Mesothelial cell of epicardium (in vitro differentiated cells): ENCODE results near the gene ATAD3A. TPM values are rescaled to one million over a fixed set of nuclear protein-coding genes. Genes with fewer than 3 reads are reported as not detected.
"Not testable (repeated sequence)": the region's sequence is repeated elsewhere in the genome, so short reads cannot be mapped to it uniquely, and the experiment has no call there.

Experiments used
- DNase-seq, 2 experiments: peaks; one replicate each; pipeline ENCODE4 v3.0.0; 2021; ENCODE audit warnings: low spot score in 2 of 2; ENCODE audit not compliant: unreplicated experiment in 2 of 2
- H3K27ac Mint-ChIP-seq: 2 replicates; pipeline ENCODE4 v1.8.0; 2021; ENCODE audit warnings: mixed read lengths
- H3K27me3 Mint-ChIP-seq: 2 replicates; pipeline ENCODE4 v1.8.0; 2021; ENCODE audit warnings: low read depth, mixed read lengths
- H3K36me3 Mint-ChIP-seq: 2 replicates; pipeline ENCODE4 v1.8.0; 2021; ENCODE audit warnings: mixed read lengths
- H3K4me1 Mint-ChIP-seq: 2 replicates; pipeline ENCODE4 v1.8.0; 2021; ENCODE audit warnings: mixed read lengths
- H3K4me3 Mint-ChIP-seq: 2 replicates; pipeline ENCODE4 v1.8.0; 2021; ENCODE audit warnings: mild to moderate bottlenecking, moderate library complexity, mixed read lengths
- H3K9me3 Mint-ChIP-seq: 2 replicates; pipeline ENCODE4 v1.8.0; 2021; ENCODE audit warnings: mixed read lengths
- CTCF ChIP-seq: fragments of 200-600 bp; sonication (generic); IDR thresholded peaks from one replicate; pipeline ENCODE4 v1.5.0; 2021; ENCODE audit warnings: antibody characterized with exemption; ENCODE audit not compliant: unreplicated experiment
- total RNA-seq: library from RNA; stranded (reverse); gene quantifications from 3 replicates; pipeline ENCODE4 v1.2.1, GENCODE V29; 2021

The ATAD3A gene
- total RNA-seq, 1 donor from 2014 or later = 35.3 TPM

DNA sequence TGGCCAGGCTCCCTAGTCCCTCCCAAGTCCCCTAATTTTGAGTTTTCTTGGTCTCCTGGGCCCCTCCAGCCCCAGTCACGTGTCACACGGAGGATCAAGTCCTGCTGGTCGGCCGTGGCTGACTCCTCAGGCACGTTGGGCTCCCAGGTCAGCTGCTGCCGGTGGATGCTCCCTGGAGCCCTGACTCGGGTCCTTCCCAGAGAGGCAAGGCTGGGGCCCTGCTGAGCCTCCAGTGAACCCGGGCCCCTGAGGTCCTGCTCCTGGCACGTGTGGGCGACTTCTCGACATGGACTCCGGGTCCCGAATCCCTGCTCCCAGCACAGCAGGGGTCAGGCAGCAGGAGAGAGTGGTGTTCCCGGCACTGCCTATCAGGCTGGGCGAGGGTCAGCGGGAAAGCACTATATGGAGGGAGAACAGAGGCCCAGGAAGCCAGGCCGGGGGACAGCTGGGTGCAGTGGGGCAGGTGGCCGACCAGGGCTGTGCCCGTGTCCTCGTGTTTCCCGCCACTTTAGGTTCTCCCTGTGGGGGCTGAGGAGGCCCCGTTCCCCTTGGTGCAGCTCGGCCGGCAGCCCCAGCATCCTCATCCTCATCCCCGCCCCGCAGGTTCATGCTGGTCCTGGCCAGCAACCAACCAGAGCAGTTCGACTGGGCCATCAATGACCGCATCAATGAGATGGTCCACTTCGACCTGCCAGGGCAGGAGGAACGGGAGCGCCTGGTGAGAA is 15.3 kb downstream of the ATAD3A start:
- no peak overlapping the region for H3K27ac Mint-ChIP-seq
- no peaks in the 10 kb centered on the region for H3K27me3 Mint-ChIP-seq
- H3K36me3 Mint-ChIP-seq = peaks cover 17% of the 10 kb centered on the region
- no peak for TF ChIP-seq CTCF
- no peak overlapping the region for H3K4me3 Mint-ChIP-seq
- no peaks in the 10 kb centered on the region for H3K4me1 Mint-ChIP-seq
- no peak for DNase-seq
- peaks cover 5% of the 10 kb centered on the region for H3K9me3 Mint-ChIP-seq

GRCh38 chr1:1528301-1529267 is 16.6 kb downstream of the ATAD3A start:
- DNase-seq = no peak
- no peak overlapping the region for H3K27ac Mint-ChIP-seq
- H3K36me3 Mint-ChIP-seq = peaks cover 20% of the 10 kb centered on the region
- no peak overlapping the region for H3K4me3 Mint-ChIP-seq
- H3K9me3 Mint-ChIP-seq = peaks cover 6% of the 10 kb centered on the region
- no peaks in the 10 kb centered on the region for H3K27me3 Mint-ChIP-seq
- no peaks in the 10 kb centered on the region for H3K4me1 Mint-ChIP-seq
- no peak for TF ChIP-seq CTCF

- TF ChIP-seq CTCF = no peak
- Mint-ChIP-seq H3K4me3 (no peak overlapping the region), H3K27ac (no peak overlapping the region), H3K27me3 (no peaks in the 10 kb centered on the region), H3K9me3 (peaks cover 6% of the 10 kb centered on the region), H3K4me1 (no peaks in the 10 kb centered on the region), H3K36me3 (peaks cover 20% of the 10 kb centered on the region)
- DNase-seq = no peak
Measured at GRCh38 chr1:1529321-1529720, 17.4 kb downstream of the ATAD3A start.

- no peak for TF ChIP-seq CTCF
- no peaks in the 10 kb centered on the region for H3K4me1 Mint-ChIP-seq
- H3K27me3 Mint-ChIP-seq = no peaks in the 10 kb centered on the region
- no peak for DNase-seq
- peaks cover 6% of the 10 kb centered on the region for H3K9me3 Mint-ChIP-seq
- no peak overlapping the region for H3K27ac Mint-ChIP-seq
- no peak overlapping the region for H3K4me3 Mint-ChIP-seq
- peaks cover 20% of the 10 kb centered on the region for H3K36me3 Mint-ChIP-seq
Measured at GRCh38 chr1:1529936-1530335, 18.0 kb downstream of the ATAD3A start.

DNA sequence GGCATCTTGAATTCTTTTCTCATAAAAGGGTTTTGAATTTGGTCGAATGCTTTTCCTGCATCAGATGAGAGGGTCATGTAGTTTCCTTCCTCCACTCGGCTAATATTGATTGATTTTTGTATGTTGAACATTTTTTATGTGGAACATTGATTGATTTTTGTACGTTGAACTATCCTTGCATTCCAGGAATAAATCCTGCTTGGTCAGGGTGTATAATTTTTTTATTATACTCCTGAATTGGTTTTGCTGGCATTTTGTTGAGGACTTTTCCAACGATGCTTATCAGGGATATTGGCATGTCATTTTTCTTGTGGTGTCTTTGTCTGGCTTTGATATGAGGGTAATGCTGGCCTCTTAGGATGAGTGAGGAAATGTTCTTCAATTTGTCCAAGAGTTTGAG is 20.0 kb downstream of the ATAD3A start:
- Mint-ChIP-seq H3K27me3 (no peaks in the 10 kb centered on the region), H3K9me3 (peaks cover 6% of the 10 kb centered on the region), H3K27ac (no peak overlapping the region), H3K4me1 (no peaks in the 10 kb centered on the region), H3K36me3 (peaks cover 20% of the 10 kb centered on the region), H3K4me3 (no peak overlapping the region)
- no peak for TF ChIP-seq CTCF
- no peak for DNase-seq

DNA sequence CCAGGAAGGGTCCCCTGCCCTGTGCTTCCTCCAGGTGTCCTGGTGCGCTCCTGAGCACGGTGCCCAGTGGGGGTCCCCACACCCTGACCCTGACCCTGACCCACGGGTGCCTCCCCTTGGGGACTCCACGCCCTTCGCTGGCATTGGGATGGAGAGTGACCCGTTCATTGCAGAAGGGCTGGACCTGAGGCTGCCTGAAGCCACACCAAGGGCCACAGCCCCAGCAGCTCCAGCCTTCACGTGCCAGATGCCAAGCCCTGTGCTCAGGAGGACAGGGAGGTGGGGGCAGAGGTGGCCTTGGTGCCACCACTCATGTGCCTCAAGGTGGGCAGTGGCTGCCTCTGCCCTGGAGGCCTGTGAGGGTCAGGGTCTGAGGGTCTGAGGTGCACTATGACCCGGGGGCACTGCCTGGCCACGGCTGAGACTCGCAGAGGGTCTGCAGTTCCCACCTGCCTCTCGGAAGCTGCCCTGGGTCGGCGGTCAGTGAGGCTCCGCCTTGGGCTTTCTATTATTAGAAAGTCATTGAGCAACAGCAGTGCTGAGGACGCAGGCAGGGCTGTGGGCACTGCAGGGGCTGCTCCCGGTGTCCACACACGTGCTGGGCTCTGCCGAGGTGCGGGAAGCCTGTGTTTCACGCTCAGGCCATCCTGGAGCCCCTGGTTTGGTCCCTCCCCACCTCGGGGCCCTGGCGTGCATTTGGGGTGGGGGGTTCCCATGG is 21.4 kb downstream of the ATAD3A start:
- not testable (repeated sequence) for H3K4me1 Mint-ChIP-seq, H3K27me3 Mint-ChIP-seq, H3K27ac Mint-ChIP-seq, DNase-seq, H3K9me3 Mint-ChIP-seq, H3K4me3 Mint-ChIP-seq
- peaks cover 20% of the 10 kb centered on the region for H3K36me3 Mint-ChIP-seq

GRCh38 chr1:1533894-1534291 is 21.9 kb downstream of the ATAD3A start:
- not testable (repeated sequence) for H3K27ac Mint-ChIP-seq, DNase-seq, H3K4me1 Mint-ChIP-seq, H3K4me3 Mint-ChIP-seq, H3K9me3 Mint-ChIP-seq, H3K27me3 Mint-ChIP-seq
- peaks cover 20% of the 10 kb centered on the region for H3K36me3 Mint-ChIP-seq
